Mucosa of gallbladder (tissue), 1 donor: Measurements from ENCODE around the gene HS3ST3A1. TPM values are rescaled to one million over a fixed set of nuclear protein-coding genes. Genes with fewer than 3 reads are reported as not detected.

Source experiments
- DNase-seq: peaks from one replicate; pipeline ENCODE4 v3.0.0-alpha.2; 2020; ENCODE audit warnings: low spot score
- total RNA-seq: library from RNA; stranded (reverse); gene quantifications from one replicate; pipeline ENCODE4 v1.2.1, GENCODE V29; 2021
- donor health status: DM: no; HTN: no; CAD: no.

The HS3ST3A1 gene
- 0.49 TPM for total RNA-seq

DNA sequence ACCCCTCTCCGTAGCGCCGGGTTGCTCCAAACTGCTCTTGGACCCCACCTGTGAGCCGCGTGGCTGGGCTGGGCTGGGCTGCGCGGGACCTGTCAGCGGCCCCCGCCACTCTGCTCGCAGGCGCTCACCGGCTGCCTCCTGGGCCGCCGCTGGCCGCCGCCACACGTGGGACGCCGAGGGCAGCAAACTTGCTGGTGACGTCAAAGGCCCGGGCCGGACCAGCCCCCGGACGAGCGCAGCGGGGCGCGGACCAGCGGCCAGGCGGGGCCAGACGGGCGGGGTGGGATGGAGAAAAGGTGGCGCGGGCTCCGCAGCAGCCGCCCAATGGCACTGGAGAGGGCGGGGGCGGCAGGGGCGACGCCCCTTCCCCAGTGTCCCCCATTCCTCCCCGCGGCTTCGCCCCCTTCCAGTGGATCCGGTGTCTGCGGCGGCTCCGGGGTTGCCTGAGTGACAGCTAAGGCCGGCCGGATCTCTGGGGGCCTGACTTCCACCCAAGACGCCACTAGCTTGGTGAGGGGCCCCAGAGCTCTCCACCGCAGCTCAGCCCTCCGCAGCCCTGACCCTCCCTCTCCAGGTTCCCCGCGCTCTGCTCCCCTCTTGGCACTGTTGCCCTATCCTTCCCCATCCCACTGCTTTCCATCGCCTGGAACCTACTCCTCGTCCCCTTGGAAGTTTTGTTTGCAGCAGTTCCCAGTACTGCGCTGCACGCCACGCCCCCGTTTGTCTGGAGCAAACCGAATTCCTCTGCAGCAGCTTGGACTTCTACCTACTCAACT is at the start of gene HS3ST3A1:
HS3ST3A1 (minus strand) TSS at position 154 of the 776 bp plus-strand sequence. CDS start 800 bp downstream, outside the sequence.
- no peak for DNase-seq

DNA sequence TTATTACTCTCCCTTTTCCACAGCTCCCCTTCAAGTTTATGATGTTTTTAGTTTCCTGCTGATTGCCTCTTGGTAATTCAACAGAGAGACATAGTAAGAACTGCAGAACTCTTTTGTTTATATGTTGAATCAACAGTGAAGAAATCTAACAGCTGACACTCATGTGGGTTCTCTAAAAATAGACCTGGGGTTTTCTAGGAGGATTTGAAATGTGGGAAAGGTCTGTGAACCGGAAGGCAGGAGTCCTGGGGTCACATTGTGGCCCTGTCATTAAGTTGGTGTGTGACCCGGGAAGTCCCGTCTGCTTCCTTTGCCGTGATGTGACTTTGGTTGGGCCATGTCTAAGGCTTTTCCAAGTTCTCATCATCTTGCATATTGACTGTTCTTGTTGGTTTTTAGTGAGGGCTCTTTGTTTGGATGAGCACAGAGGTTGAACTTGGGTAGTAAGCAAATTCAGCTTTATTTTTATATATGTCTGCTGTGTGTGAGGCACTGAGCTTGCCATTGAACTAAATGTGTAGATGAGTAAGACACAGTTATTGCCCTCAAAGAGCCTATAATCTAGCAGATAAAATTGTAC is 48.5 kb upstream of the HS3ST3A1 start:
- DNase-seq = no peak

DNA sequence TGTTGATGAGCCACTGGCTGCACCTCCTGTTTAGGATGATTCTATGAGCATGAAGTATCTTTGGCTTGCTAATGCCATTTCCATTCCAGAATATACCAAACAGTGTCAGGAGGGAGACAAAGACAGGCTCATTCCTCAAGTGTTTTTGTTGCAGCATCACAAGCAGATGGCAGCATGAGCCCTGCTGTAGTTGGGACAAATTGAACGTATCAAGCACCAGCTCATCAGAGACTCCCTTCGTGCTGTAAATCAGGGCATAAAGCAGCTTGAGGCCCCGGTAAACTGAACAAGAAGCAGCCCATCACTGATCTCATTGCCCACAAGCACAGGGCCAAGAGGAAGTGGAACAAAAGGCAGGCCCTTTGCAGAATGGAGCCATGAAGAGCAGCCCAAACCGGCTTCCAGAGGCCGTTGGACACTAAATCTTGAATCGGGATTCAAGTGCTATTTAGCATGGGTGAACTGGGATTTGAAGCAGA is 45.9 kb upstream of the HS3ST3A1 start:
- no peak for DNase-seq

DNA sequence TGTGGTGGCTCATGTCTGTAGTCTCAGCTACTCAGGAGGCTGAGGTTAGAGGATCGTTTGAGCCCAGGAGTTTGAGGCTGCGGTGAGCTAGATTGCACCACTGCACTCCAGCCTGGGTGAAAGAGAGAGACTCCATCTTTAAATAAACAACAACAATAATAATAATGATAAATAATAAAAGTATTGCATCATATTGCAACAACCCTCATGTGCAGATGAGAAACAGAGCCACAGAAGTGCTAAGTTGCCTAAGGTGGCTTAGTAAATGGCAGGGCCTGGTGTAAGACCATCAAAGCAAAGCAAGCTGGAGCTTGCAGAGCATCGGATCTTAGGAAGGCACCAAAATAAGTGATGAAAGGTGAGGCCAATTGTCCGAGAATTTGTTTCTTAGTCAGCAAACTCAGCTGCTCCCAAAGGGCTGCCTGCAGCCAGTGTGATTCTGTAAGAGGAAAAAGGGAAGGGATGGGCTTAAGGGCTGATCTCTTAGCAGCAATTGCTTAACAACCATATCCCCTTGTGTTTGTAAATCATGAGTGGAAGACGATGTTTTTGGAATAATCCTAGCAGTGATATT is 45.3 kb upstream of the HS3ST3A1 start:
- DNase-seq = no peak

DNA sequence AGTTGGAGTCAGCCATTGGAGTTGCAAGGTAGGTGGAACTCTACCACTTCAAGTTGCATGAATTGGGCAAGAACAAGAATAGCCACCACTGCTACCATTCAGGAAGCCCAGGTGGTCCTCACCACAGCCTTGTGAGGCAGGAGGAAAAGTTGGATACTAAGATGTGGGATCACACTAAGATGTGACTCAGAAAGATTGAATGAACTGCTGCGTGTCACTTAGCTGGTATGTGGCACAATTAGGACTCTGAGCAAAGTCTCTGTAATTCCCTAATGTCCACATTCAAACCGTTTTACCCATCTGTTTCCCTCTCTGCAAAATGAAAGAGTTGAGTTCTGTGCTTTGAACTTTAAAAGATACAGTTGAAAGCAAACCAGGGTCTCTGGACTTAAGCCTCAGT is 44.7 kb upstream of the HS3ST3A1 start:
- DNase-seq = no peak

DNA sequence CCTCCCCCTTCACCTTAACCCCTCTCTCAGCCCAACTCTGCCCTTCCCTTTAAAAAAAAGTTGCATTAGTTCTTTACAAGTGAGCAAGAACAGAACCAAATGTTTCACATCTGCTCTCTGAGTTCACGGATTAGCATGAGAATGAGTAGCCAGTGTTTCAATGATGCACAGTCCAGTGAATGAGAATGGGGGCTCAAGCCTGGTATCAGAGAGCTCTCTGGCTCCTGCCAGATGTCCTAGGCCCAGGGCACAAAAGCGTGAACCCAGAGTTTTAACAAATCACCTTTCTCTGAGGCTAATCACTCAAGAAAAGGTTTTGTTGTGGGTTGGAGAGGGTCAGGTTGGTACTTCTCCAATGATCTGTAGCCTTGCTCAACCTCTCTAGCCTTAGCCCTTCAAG is 41.5 kb upstream of the HS3ST3A1 start:
- no peak for DNase-seq

DNA sequence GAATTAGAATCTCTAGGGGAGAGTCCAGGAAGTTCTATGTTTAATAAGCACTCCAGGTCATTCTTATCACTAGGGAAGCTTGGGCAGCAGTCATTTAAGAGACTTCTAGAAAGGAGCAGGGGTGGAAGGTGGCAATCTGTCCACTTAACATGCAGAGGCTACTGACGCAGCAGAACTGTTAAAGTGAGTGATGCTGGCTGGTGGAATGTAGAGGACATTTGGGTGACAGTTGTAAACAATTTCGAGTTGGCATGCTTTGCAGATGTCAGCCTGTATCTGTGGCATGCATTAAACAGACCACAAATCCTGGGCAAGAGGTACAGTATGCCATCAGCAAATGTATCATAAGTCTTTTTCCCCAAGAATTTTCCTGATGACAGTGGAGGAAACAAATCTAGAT is 40.5 kb upstream of the HS3ST3A1 start:
- no peak for DNase-seq

DNA sequence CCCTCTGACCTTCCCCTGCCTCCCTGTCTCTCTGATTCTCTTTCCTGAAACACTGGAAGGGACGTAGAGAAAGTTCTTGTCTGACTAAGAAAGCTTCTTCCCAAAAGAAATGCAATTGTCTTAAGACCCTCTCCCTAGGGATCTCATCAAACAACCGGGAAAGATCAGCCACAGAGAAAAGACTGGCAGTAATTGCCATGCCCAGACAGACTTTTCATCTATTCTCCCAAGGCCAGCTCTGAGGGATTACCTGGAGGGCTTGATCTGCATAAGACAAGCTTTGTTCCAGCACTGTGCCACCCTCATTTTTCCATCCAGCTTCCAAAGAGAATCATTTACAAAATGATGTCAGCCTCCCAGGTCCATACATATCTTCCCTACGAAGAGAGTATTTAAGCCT is 38.8 kb upstream of the HS3ST3A1 start:
- no peak for DNase-seq

DNA sequence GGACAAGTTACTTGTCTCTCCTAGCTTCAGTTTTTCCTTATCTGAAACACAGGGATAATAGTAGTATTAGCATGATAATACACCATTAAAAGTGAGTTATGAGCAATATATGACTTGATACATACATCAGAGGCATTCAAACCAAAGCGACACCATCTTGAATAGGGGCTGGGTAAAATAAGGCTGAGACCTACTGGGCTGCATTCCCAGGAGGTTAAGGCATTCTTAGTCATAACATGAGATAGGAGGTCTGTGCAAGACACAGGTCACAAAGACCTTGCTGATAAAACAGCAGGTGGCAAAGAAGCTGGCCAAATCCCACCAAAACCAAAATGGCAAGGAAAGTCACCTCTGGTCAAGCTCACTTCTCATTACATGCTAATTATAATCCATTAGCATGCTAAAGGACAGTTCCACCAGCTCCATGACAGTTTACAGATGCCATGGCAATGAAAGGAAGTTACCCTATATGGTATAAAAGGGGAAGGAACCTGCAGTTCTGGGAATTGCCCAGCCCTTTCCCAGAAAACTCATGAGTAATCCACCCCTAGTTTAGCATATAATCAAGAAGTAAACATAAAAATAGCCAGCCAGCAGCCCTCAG is 37.2 kb upstream of the HS3ST3A1 start:
- no peak for DNase-seq

DNA sequence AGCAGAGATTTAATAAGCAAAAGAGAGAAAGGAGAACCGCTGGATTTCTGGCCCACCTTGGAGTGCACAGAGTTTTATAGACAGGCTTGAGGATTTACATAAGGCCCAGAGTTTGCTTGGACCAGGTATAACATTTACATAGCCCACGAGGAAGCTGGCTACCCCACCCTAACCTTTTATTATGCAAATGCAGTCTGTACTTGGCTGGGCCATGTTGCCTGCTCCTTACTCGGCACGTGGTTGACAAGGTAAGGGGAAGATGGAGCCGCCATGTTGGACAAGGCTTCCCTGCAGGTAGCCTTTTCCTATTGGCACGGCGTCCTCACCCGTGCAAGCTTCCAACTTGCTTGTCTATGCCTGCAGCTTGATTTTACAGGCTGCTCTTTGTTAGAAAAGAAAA is 35.2 kb upstream of the HS3ST3A1 start:
- DNase-seq = no peak

DNA sequence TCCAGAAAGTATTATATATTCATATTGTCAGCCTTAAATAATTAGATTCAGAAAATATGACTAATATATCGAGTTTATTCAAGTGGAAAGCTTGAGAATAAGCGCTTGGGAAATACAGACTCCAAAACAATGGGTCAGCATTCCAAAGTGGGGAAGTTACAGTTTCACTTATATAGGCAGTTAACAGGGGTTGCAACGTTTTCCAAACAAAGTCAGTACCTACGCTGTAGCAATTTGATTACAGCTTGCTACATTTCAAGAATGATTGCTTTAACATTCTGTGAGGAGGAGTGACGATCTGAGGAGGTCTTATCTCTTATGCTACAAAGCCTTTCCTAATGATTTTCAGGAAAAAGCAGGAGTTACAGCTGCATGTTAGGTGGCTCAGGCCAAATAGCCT is 34.2 kb upstream of the HS3ST3A1 start:
- DNase-seq = no peak

DNA sequence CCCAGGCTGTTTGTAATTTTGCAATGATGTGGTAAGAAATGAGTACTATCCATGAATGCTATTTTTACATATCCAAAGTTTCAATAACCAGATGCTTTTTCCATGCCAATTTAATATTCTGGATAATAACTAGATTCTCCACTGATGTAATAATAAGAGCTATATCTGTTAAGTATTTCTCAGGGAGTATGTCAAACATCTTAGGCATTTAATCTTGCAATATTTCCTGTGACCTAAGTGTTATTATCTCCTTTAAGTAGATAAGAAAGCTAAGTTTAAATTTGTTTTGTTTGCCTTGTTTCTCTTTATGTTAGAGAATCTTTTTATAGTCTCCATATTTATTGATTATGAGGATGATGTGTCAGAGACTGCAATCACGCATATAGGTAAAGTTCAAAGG is 32.3 kb upstream of the HS3ST3A1 start:
- DNase-seq = no peak

DNA sequence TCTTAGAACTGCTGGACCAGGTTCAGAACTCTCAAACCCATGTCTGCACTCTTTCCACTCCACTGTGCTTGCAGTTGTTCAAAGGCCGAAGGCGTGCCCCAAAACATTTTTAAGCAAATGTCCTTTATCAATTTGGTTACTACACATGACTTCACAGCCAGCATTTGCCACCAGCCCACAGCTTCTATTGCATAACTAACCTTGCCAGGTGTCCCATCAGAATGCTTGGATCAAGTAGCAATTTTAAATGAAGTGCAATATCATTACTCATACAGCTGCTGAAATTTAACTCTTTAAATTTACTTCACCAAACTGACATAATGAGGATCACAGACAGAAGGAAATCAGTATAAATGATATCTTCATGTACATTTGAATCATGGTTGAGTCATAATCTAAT is 29.8 kb upstream of the HS3ST3A1 start:
- no peak for DNase-seq

DNA sequence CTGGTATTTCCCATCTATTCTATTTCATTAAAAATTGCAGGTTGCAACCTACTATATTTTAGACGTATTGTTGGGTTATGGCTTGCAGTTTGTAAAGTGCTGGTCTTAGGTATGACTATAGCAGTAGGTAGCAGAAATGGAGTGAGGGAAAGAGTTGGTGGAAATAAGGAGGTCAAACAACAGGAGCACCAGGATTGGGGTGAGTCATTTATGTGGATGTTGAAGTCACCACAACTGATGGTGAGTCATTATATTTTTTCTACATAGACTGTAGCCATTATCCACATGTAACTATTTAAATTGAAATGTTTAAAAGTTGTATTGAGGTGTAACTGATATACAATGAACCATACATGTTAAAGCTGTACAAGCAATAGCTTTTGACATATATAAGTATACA is 25.0 kb upstream of the HS3ST3A1 start:
- no peak for DNase-seq

DNA sequence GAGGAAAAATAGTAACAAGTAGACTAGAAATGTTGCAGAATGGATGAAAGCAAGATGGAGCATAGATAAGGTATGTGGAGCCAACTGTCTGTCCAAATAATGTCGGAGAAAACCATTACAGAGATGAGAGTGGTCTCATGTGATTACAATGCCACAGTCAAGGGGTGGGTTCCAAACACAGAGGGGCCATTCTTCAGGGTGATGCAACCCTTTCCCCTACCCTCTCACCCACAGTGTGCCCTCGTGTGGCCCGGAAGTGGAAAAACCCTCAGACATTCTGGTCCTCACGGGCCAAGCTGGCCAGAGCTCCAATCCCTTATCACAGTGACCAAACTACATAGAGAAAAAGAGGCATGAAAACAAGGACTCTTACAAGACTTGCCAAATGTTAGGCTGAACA is 17.7 kb upstream of the HS3ST3A1 start:
- DNase-seq = no peak

DNA sequence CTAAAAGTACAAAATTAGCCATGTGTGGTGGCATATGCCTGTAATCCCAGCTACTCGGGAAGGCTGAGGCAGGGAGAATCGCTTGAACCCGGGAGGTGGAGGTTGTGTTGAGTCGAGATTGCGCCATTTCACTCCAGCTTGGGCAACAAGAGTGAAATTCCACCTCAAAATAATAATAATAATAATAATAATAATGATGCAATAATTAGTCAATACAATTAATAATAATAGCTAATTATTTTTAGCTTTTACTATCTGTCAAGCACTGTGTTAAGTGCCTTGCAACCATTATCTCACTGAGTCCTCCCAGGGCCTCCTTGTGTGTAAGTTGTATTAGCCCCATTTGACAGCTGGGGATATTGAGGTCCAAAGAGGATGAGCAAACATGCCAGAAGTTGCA is 14.3 kb upstream of the HS3ST3A1 start:
- no peak for DNase-seq

DNA sequence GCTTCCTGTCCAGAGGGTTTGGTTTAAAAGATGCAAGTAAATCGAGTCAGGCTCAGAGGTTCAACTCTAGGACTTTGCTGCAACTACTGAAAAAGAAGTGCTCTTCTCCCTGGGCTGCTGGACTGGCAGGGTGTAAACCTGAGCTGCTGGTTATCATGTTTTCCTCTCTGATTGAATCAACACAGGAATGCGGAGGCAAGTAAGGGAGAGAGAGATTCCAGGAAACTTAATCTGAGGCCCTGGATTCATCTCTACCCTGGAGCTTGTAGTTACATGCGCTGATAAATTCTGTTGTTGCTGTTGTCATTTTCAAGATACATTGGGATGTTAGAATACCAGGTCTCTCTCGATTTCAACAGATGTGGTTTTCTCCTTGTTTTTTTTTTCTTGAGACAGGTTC is 8.2 kb upstream of the HS3ST3A1 start:
- DNase-seq = no peak

DNA sequence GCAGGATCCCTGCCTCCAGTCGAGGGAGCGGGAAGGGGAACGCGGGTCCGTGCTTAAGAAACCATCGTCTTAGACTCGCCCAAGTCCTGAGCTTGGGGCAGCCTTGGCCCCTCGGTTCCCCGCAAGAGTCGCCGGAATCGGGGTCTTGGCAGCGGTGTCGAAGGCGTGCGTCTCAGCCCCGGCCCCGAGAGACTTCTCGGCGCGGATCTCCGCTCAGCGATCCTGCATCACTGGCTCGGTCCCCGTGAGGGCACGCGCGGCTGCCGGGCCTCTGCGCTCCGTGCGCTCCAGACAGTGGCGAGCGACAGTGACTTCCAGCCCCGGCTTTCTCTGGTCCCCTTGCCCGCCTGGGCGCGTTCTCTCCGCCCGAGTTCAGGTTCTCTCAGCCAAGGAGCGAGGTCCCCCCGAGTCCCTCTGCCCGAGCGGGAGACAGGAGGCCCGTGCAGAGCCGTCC is 380 bp downstream of the HS3ST3A1 start:
- DNase-seq = no peak

DNA sequence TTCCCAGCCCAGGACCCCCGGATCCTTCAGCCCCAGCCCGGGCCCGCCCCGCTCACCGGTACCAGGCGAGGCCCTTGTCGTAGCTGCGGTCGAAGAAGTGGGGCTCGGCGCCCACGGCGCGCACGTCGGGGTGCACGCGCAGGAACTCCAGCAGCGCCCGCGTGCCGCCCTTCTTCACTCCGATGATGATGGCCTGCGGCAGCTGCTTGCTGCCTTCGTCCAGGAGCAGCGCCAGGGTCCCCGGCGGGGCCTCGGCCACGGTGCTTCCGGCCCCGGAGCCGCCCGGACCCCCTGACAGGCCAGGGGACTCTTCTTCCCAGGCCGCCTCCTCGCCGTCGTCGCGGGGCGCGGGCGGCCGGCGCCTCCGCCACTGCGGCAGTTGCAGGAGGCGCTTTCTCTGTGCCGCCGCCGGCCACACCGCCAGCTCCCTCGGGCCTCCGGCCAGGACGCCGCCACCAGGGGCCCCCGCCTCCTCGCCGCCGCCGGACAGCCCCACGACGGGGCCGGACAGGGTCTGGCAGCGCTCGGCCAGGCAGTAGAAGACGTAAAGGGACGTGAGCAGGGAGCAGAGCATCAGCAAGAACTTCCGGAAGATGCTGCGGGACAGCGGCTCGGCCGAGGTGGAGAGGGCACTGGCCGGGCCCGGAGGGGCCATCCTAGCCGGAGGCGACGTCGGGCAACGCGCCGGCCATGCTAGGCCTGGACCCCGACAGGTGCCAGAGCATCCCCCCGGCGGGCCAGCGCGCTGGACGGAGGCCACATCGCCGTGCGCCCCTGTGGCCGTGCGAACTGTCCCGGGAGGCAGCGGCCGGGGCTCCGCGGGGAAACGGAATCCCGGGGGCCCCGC is 1.0 kb downstream of the HS3ST3A1 start:
- no peak for DNase-seq

DNA sequence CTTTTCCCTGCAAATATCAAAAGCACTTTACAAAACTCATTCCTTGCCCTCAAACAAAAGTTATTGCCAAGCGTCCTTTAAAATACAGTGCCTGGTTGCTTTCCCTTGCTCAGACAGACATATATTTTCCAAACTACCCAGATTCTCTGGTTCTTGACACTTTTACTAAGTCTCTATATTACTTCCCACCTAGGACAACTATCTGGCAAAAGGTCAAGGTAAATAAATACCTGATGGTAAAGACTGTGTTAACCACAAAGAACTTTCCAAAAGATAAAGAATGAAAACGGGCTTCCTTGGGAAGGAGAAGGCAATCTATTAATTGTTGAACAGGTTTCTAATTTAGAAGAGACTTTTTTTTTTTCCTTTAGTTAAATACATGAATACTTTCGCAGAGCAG is 1.9 kb downstream of the HS3ST3A1 start:
- no peak for DNase-seq

DNA sequence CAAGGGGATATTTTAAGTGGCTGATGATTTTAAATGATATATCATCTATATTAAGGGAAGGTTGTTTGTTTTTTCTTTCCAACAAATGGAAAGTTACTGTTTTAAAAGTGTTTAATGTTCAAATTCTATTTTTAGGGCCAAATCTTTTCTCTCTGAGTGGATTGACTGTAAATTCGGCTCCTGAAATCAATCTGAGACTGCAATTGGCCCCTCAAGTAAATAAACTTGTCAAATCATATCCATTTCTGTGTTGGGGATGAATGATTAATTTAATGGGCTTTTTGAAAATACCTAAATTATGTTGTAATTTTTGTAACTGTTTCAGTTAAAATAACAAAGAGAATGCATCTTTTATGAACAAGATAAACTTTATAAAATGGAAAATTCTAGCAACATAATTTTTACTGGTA is 2.6 kb downstream of the HS3ST3A1 start:
- DNase-seq = no peak
